ENCODE data around the gene SLC44A5. TPM values are rescaled to one million over a fixed set of nuclear protein-coding genes. Genes with fewer than 3 reads are reported as not detected.

The SLC44A5 gene
- total RNA-seq, 4 donors from 2014 or later, result 0.11 to 2.0 (median 0.87) TPM

GRCh38 chr1:75475696-75476095, 135.2 kb downstream of the SLC44A5 start:
- no peak for DNase-seq
- Histone ChIP-seq H3K9me3 (no peaks in the 10 kb centered on the region), H3K27me3 (no peaks in the 10 kb centered on the region), H3K4me1 (no peaks in the 10 kb centered on the region), H3K4me3 (replicated peaks in 1 of 3) (no peak overlapping the region), H3K36me3 (no peaks in the 10 kb centered on the region), H3K27ac (no peak overlapping the region)
- 94 to 99% methylated on average over 4 of the region's 4 CpGs for WGBS, 2 donors
- no peak for TF ChIP-seq POLR2A (IDR thresholded peaks at IDR 0.05)
- TF ChIP-seq, protein P1, sequence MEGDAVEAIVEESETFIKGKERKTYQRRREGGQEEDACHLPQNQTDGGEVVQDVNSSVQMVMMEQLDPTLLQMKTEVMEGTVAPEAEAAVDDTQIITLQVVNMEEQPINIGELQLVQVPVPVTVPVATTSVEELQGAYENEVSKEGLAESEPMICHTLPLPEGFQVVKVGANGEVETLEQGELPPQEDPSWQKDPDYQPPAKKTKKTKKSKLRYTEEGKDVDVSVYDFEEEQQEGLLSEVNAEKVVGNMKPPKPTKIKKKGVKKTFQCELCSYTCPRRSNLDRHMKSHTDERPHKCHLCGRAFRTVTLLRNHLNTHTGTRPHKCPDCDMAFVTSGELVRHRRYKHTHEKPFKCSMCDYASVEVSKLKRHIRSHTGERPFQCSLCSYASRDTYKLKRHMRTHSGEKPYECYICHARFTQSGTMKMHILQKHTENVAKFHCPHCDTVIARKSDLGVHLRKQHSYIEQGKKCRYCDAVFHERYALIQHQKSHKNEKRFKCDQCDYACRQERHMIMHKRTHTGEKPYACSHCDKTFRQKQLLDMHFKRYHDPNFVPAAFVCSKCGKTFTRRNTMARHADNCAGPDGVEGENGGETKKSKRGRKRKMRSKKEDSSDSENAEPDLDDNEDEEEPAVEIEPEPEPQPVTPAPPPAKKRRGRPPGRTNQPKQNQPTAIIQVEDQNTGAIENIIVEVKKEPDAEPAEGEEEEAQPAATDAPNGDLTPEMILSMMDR (IDR thresholded peaks at IDR 0.05), result no peak
- intact Hi-C loops (cut with DNase I), result no loop called here

- Histone ChIP-seq H3K4me3 (replicated peaks in 1 of 3) (no peak overlapping the region), H3K36me3 (no peaks in the 10 kb centered on the region), H3K27me3 (no peaks in the 10 kb centered on the region), H3K4me1 (no peaks in the 10 kb centered on the region), H3K9me3 (no peaks in the 10 kb centered on the region), H3K27ac (no peak overlapping the region)
- no peak for TF ChIP-seq POLR2A (IDR thresholded peaks at IDR 0.05)
- TF ChIP-seq, protein P1 (IDR thresholded peaks at IDR 0.05), result no peak
- intact Hi-C loops (cut with DNase I), result no loop called here
- 59 to 67% methylated on average over 4 of the region's 4 CpGs for WGBS, 2 donors
- DNase-seq, result no peak
Measured at GRCh38 chr1:75472971-75473603, 137.8 kb downstream of the SLC44A5 start.

DNA sequence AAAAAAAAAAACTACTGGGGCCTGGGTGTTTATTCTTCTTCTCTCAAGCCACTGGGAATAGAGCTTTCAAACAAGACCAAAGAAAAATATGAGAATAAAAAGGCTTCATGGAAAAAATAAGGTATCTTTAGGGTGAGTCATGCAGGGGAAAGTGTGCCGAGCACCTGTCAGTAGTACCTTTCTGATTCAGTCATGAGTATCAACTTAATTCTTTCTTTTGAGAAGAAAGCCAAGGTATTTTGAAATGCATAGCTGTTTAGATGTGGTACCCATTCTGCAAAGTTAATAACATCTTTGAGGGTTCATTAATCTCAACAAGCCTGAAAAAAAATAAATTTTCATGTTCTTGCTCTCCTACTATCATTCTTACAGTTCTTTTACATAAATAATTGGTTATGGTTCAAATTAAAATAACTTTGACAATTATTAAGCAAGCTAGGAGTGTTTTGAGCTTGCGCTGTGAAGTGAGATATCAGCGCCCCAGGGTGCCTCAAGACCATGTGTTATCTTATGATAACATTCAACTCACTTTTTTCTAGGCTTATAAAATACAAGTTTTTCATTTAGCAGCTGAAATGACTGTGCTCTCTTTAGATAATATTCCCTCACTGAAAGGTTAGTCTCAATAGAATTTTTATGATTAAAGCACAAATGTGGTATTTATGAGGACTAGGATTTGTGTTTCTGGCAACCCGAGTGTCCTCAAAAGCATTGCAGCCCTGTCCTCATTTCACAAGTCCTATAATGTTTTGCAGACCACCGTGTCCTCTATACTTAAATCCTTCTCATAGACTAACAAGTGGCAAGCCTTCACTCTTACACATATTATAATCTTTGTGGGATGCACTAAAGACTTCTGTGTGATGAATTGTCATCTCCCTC, 138.6 kb downstream of the SLC44A5 start:
- TF ChIP-seq, protein P1 (IDR thresholded peaks at IDR 0.05), result no peak
- TF ChIP-seq POLR2A (IDR thresholded peaks at IDR 0.05), result no peak
- no peaks in the 10 kb centered on the region for H3K36me3 ChIP-seq
- intact Hi-C loops (cut with DNase I), result no loop called here
- no peak for DNase-seq
- no peaks in the 10 kb centered on the region for H3K27me3 ChIP-seq
- 80 to 82% methylated on average over 5 of the region's 5 CpGs for WGBS, 2 donors
- no peak overlapping the region for H3K4me3 ChIP-seq (replicated peaks in 1 of 3)
- no peaks in the 10 kb centered on the region for H3K9me3 ChIP-seq
- no peaks in the 10 kb centered on the region for H3K4me1 ChIP-seq
- no peak overlapping the region for H3K27ac ChIP-seq

GRCh38 chr1:75471252-75471651, 139.7 kb downstream of the SLC44A5 start:
- H3K27me3 ChIP-seq, result no peaks in the 10 kb centered on the region
- TF ChIP-seq POLR2A (IDR thresholded peaks at IDR 0.05), result no peak
- TF ChIP-seq, protein P1 (IDR thresholded peaks at IDR 0.05), result no peak
- no peaks in the 10 kb centered on the region for H3K4me1 ChIP-seq
- no peaks in the 10 kb centered on the region for H3K36me3 ChIP-seq
- no peak overlapping the region for H3K27ac ChIP-seq
- H3K9me3 ChIP-seq, result no peaks in the 10 kb centered on the region
- no peak overlapping the region for H3K4me3 ChIP-seq (replicated peaks in 1 of 3)
- intact Hi-C loops (cut with DNase I), result no loop called here
- WGBS, 2 donors, result 78 to 82% methylated on average over 3 of the region's 3 CpGs
- no peak for DNase-seq

DNA sequence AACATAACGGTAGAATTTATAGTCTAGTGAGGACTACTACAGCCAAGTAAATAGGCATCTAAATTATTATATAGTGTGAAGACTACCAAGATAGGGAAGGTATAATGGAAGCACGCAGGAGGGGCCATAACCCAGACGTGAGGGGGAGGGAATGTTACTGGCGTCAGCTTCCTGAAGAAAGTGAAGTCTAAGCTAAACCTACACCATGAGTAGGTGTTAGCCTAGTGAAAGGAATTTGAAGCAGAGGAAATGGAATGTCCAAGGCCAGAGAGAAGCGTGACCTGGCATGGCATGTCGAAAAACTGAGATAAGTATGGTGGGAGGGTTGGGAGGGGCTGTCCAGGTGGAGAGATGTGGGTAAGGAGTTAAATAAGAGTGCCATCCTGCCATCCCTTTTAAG, 140.5 kb downstream of the SLC44A5 start:
- TF ChIP-seq, protein P1 (IDR thresholded peaks at IDR 0.05), result no peak
- TF ChIP-seq POLR2A (IDR thresholded peaks at IDR 0.05), result no peak
- no peak overlapping the region for H3K4me3 ChIP-seq (replicated peaks in 1 of 3)
- intact Hi-C loops (cut with DNase I), result no loop called here
- no peak overlapping the region for H3K27ac ChIP-seq
- H3K36me3 ChIP-seq, result no peaks in the 10 kb centered on the region
- DNase-seq, result no peak
- no peaks in the 10 kb centered on the region for H3K27me3 ChIP-seq
- H3K4me1 ChIP-seq, result no peaks in the 10 kb centered on the region
- H3K9me3 ChIP-seq, result no peaks in the 10 kb centered on the region
- 85 to 86% methylated on average over 6 of the region's 6 CpGs for WGBS, 2 donors

Data from thyroid gland (tissue), 4 donors.